Coronary artery (tissue), 2 donors: ENCODE measurements around the gene ZNF93.
"Not testable (repeated sequence)": the region's sequence is repeated elsewhere in the genome, so short reads cannot be mapped to it uniquely, and the experiment has no call there.

ENCODE experiments used
- DNase-seq: peaks from one replicate; pipeline ENCODE4 v3.0.0-alpha.2; 2017; ENCODE audit warnings: low spot score
- H3K27ac ChIP-seq, 2 donors: fragments of 200-600 bp; sonication (generic); one replicate each; pipeline ENCODE4 v1.5.1; 2016 to 2019
- H3K4me3 ChIP-seq: fragments of 200-600 bp; sonication (generic); 2 replicates; pipeline ENCODE4 v1.5.1; 2016; ENCODE audit warnings: mild to moderate bottlenecking, moderate library complexity
- CTCF ChIP-seq: fragments of 200-600 bp; sonication (generic); IDR thresholded peaks from one replicate; pipeline ENCODE4 v1.5.1; 2019; ENCODE audit warnings: antibody characterized with exemption

ZNF93 gene

GRCh38 chr19:19871932-19872331 lies 28.8 kb upstream of the ZNF93 start:
- no peak overlapping the region for H3K4me3 ChIP-seq
- H3K27ac ChIP-seq: no peak overlapping the region
- DNase-seq: no peak
- TF ChIP-seq CTCF: no peak

GRCh38 chr19:19873381-19873780 lies 27.4 kb upstream of the ZNF93 start:
- Histone ChIP-seq H3K4me3 (no peak overlapping the region), H3K27ac (no peak overlapping the region)
- TF ChIP-seq CTCF: no peak
- no peak for DNase-seq

- H3K4me3 ChIP-seq: no peak overlapping the region
- DNase-seq: no peak
- H3K27ac ChIP-seq: no peak overlapping the region
- TF ChIP-seq CTCF: no peak
Measured at GRCh38 chr19:19877724-19878123, 23.0 kb upstream of the ZNF93 start.

GRCh38 chr19:19884583-19884982 lies 16.2 kb upstream of the ZNF93 start:
- TF ChIP-seq CTCF: no peak
- DNase-seq: no peak
- H3K27ac ChIP-seq: no peak overlapping the region
- no peak overlapping the region for H3K4me3 ChIP-seq

- H3K27ac ChIP-seq, DNase-seq, H3K4me3 ChIP-seq: not testable (repeated sequence)
Measured at GRCh38 chr19:19892055-19892941, 8.4 kb upstream of the ZNF93 start.

GRCh38 chr19:19900139-19900728 lies 512 bp upstream of the ZNF93 start:
- DNase-seq: no peak
- no peak for TF ChIP-seq CTCF
- peak overlapping the region; percentile 81 for H3K4me3 ChIP-seq
- H3K27ac ChIP-seq: peak overlapping the region; percentile 70 to 86

- DNase-seq, H3K27ac ChIP-seq, H3K4me3 ChIP-seq: not testable (repeated sequence)
Measured at GRCh38 chr19:19907551-19907950, 6.8 kb downstream of the ZNF93 start.

- H3K4me3 ChIP-seq: no peak overlapping the region
- no peak for DNase-seq
- no peak overlapping the region for H3K27ac ChIP-seq
- TF ChIP-seq CTCF: no peak
Measured at GRCh38 chr19:19909654-19910053, 8.9 kb downstream of the ZNF93 start.
